ENCODE results near the gene ZSCAN20.

The ZSCAN20 gene

DNA sequence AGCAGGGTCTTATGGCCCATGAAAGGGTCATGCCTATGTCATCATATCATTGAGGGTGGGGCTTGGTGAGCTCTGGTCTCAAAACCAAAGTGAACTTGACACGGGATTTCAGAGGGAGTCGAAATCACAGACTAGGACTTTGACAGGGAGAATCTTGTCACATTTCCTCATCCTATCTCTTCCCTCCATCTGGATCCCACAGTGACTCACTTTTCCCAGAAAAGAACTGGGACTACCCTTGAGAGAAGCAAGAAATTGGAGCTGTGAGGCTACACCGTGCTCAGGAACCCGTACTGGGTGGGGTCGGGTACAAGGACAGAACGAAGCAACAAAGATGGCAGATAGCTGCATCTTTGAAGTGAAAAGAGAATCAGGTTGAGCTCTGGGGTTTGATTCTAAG lies 69.5 kb downstream of the ZSCAN20 start:
- DNase-seq = no peak

Data from KG1 (cell line).